GM12878 (cell line): ENCODE measurements around the gene KTN1. TPM values are rescaled to one million over a fixed set of nuclear protein-coding genes. Genes with fewer than 3 reads are reported as not detected.

ENCODE experiments used
- ATAC-seq: fragments of 200-7000 bp; cut with Tn5 transposase; 3 replicates; pipeline ENCODE4 v1.9.1; 2020; ENCODE audit warnings: mild to moderate bottlenecking, moderate library complexity
- BruUV-seq: library from RNA; stranded (reverse); fragments of 400-500 nt; replicated peaks from 2 replicates; lab custom pipeline; 2021; lab: Mats Ljungman, UMichigan
- CTCF ChIA-PET: fragments of 300-600 bp; sonication (Branson Sonifier 250); formaldehyde crosslinking; extraction: SDS; loops from one replicate; lab custom pipeline; 2021; ENCODE audit warnings: inconsistent platforms; lab: Yijun Ruan, JAX
- POLR2A ChIA-PET: fragments of 350-600 bp; formaldehyde crosslinking; extraction: SDS; loops from one replicate; lab custom pipeline; 2021; ENCODE audit warnings: inconsistent platforms; lab: Charles Lee
- RAD21 ChIA-PET: fragments of 300-600 bp; sonication (Branson Sonifier 250); formaldehyde crosslinking; loops from one replicate; lab custom pipeline; 2023; ENCODE audit warnings: antibody characterized with exemption; ENCODE audit not compliant: unreplicated experiment; lab: Charles Lee
- SMC1A ChIA-PET: fragments of 300-600 bp; sonication (Branson Sonifier 250); formaldehyde crosslinking; loops from one replicate; lab custom pipeline; 2023; ENCODE audit not compliant: unreplicated experiment, uncharacterized antibody; lab: Charles Lee
- DNase-seq: peaks from one replicate; pipeline ENCODE4 v3.0.0-alpha.2; 2011; ENCODE audit warnings: low read depth, low spot score
- FAIRE-seq: peaks from 3 replicates; lab custom pipeline; 2011; peaks lifted over from hg19 to GRCh38; lab: Jason Lieb, UNC
- H2AFZ ChIP-seq: 2 replicates; pipeline ENCODE4 v1.6.0; 2011; ENCODE audit warnings: low read depth, low read length, control low read depth; ENCODE audit not compliant: control insufficient read depth
- H3K27ac ChIP-seq: 2 replicates; pipeline ENCODE4 v1.5.1; 2011; ENCODE audit warnings: control low read depth; ENCODE audit not compliant: control insufficient read depth, insufficient read depth
- H3K27me3 ChIP-seq, 2 experiments: replicated peaks in 1 of 2; 2 replicates each; pipeline versions ENCODE4 v1.6.0 to v1.6.1; 2011; ENCODE audit warnings: low read length in 1 of 2; ENCODE audit not compliant: control insufficient read depth in 2 of 2, insufficient read depth in 2 of 2
- H3K36me3 ChIP-seq, 2 experiments: 2 replicates each; pipeline ENCODE4 v1.5.1; 2011; ENCODE audit warnings: low read length in 1 of 2; ENCODE audit not compliant: control insufficient read depth in 2 of 2, insufficient read depth in 2 of 2
- H3K4me1 ChIP-seq: 2 replicates; pipeline ENCODE4 v1.6.1; 2011; ENCODE audit warnings: mild to moderate bottlenecking, low read length, moderate library complexity, mixed read lengths; ENCODE audit not compliant: control insufficient read depth, insufficient read depth
- H3K4me2 ChIP-seq: 2 replicates; pipeline ENCODE4 v1.6.0; 2011; ENCODE audit warnings: control low read depth; ENCODE audit not compliant: control insufficient read depth, insufficient read depth
- H3K4me3 ChIP-seq: fragments of 200-600 bp; sonication (generic); 2 replicates; pipeline ENCODE4 v1.5.1; 2016
- H3K79me2 ChIP-seq: 2 replicates; pipeline ENCODE4 v1.6.0; 2011; ENCODE audit warnings: low read length; ENCODE audit not compliant: control insufficient read depth, insufficient read depth
- H3K9ac ChIP-seq: 2 replicates; pipeline ENCODE4 v1.8.0; 2011; ENCODE audit warnings: low read length, control low read depth, mixed read lengths; ENCODE audit not compliant: control insufficient read depth, insufficient read depth
- H3K9me3 ChIP-seq: replicated peaks from 3 replicates; pipeline ENCODE4 v1.5.1; 2011; ENCODE audit warnings: mild to moderate bottlenecking, low read length; ENCODE audit not compliant: control insufficient read depth, insufficient read depth
- H4K20me1 ChIP-seq: 2 replicates; pipeline ENCODE4 v1.6.0; 2011; ENCODE audit not compliant: control insufficient read depth, insufficient read depth
- BCL3 ChIP-seq: IDR thresholded peaks from 2 replicates; pipeline ENCODE4 v1.6.1; 2011; ENCODE audit warnings: borderline replicate concordance, low read depth, mild to moderate bottlenecking, moderate library complexity, low read length; ENCODE audit not compliant: insufficient read depth, poor library complexity, severe bottlenecking
- PML ChIP-seq: IDR thresholded peaks from 2 replicates; pipeline ENCODE4 v1.6.1; 2012; ENCODE audit warnings: low read length, inconsistent platforms
- SPI1 ChIP-seq: IDR thresholded peaks from 2 replicates; pipeline ENCODE4 v1.6.1; 2011; ENCODE audit warnings: low read depth, mild to moderate bottlenecking, low read length, moderate library complexity, borderline replicate concordance; ENCODE audit not compliant: insufficient read depth
- SREBF2 ChIP-seq: IDR thresholded peaks from 2 replicates; pipeline ENCODE4 v1.6.1; 2012; ENCODE audit warnings: mild to moderate bottlenecking, low read length
- SUZ12 ChIP-seq: fragments of 200-600 bp; sonication (generic); IDR thresholded peaks from one replicate; pipeline ENCODE4 v1.6.1; 2018; ENCODE audit warnings: antibody characterized with exemption, mild to moderate bottlenecking; ENCODE audit not compliant: unreplicated experiment
- TARDBP ChIP-seq: IDR thresholded peaks from 2 replicates; pipeline ENCODE4 v1.6.1; 2016; ENCODE audit warnings: borderline replicate concordance
- WRNIP1 ChIP-seq: IDR thresholded peaks from 2 replicates; pipeline ENCODE4 v1.6.1; 2011; ENCODE audit warnings: low read depth, low read length, improper control_type of control experiment, borderline replicate concordance
- ZSCAN29 ChIP-seq: fragments of 450-650 bp; IDR thresholded peaks from 2 replicates; pipeline ENCODE4 v1.6.1; 2017; ENCODE audit warnings: mild to moderate bottlenecking, moderate library complexity
- in situ Hi-C: fragments of 300-500 bp; cut with MboI; formaldehyde crosslinking; loops from 9 replicates; pipeline ENCODE4 v1.14.3; 2018; ENCODE audit warnings: mixed read lengths
- intact Hi-C: fragments of 100-400 bp; cut with micrococcal nuclease; formaldehyde crosslinking; loops from one replicate; pipeline ENCODE4 v1.14.2; 2022; ENCODE audit not compliant: unreplicated experiment
- polyA plus RNA-seq, 11 experiments: library from polyadenylated mRNA; depleted of rRNA in 4 of 11; unstranded in 6 of 11; stranded (reverse) in 5 of 11; fragments of >200 nt; fragmentation: Nextera tagmentation in 4 of 11; fragmentation: Illumina TruSeq in 1 of 11; extraction: Ambion mirVana in 4 of 11; extraction: Trizol in 1 of 11; gene quantifications; 1 replicate in 1 of 11; 2 replicates in 10 of 11; pipeline versions ENCODE4 v1.2.1 to v1.2.3, GENCODE V29; 2011 to 2016; ENCODE audit warnings: inconsistent platforms in 2 of 11, missing spikeins in 2 of 11, low read depth in 1 of 11
- total RNA-seq, 4 experiments: library from RNA; depleted of rRNA in 3 of 4; stranded (reverse); fragments of >200 nt in 3 of 4; fragmentation: Illumina TruSeq in 1 of 4; extraction: Trizol in 1 of 4; gene quantifications; 2 replicates each; pipeline versions ENCODE4 v1.2.1 to v1.2.3, GENCODE V29; 2013 to 2021
- TF ChIP-seq, protein P1 (sequence below): IDR thresholded peaks from 2 replicates; pipeline ENCODE4 v1.6.1; 2011; ENCODE audit warnings: borderline replicate concordance, low read depth, mild to moderate bottlenecking, moderate library complexity, mixed read lengths, low read length; ENCODE audit not compliant: insufficient read depth; ENCODE audit errors: extremely low read length

The KTN1 gene
- total and polyA plus RNA-seq, 10 of the 15 experiments (the other 5 are each of a cell fraction or from before 2014, with no cell fraction given), result 50.6 to 154 (median 84.2) TPM

GRCh38 chr14:55730592-55731310, 150.7 kb downstream of the KTN1 start:
- H4K20me1 ChIP-seq, result no peaks in the 10 kb centered on the region
- no peak overlapping the region for H3K27ac ChIP-seq
- BruUV-seq, result no TSS peak
- ATAC-seq, result no peak
- TF ChIP-seq SREBF2, result no peak
- TF ChIP-seq TARDBP, result no peak
- no peak for TF ChIP-seq WRNIP1
- TF ChIP-seq, protein P1, sequence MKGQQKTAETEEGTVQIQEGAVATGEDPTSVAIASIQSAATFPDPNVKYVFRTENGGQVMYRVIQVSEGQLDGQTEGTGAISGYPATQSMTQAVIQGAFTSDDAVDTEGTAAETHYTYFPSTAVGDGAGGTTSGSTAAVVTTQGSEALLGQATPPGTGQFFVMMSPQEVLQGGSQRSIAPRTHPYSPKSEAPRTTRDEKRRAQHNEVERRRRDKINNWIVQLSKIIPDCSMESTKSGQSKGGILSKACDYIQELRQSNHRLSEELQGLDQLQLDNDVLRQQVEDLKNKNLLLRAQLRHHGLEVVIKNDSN, result no peak
- no peak for TF ChIP-seq SUZ12
- TF ChIP-seq SPI1, result no peak
- no peak for TF ChIP-seq PML
- TF ChIP-seq BCL3, result no peak
- TF ChIP-seq ZSCAN29, result no peak
- TF ChIP-seq, all 136 proteins: peak for 0
- ChIA-PET RAD21 (interaction anchor here (0.6 to 4.6 kb wide), 7 partner anchors 32 to 743 kb away, joined by 3 to 29 read pairs (median 3); no protein-coding TSS in a partner anchor), SMC1A (interaction anchor here (0.6 to 2.4 kb wide), 9 partner anchors 39 to 744 kb away, joined by 3 to 11 read pairs (median 5); no protein-coding TSS in a partner anchor), POLR2A (no interaction called here), CTCF (interaction anchor here (0.8 to 6.6 kb wide), 20 partner anchors 13 to 1023 kb away, joined by 3 to 67 read pairs (median 4); no protein-coding TSS in a partner anchor)
- no peaks in the 10 kb centered on the region for H3K79me2 ChIP-seq
- H3K4me2 ChIP-seq, result no peak overlapping the region
- DNase-seq (no peak), FAIRE-seq (no peak)
- no peak overlapping the region for H2AFZ ChIP-seq
- H3K4me1 ChIP-seq, result no peaks in the 10 kb centered on the region
- in situ Hi-C loops, result loop anchor here (10.0 kb wide), 1 partner anchor 614 kb away; no protein-coding TSS in a partner anchor
- H3K27me3 ChIP-seq, result no peaks in the 10 kb centered on the region
- H3K36me3 ChIP-seq, result no peaks in the 10 kb centered on the region
- no peak overlapping the region for H3K4me3 ChIP-seq
- intact Hi-C loops, result loop anchor here (10.0 kb wide), 1 partner anchor 744 kb away; no protein-coding TSS in a partner anchor
- H3K9me3 ChIP-seq, result peaks cover under 1% of the 10 kb centered on the region; the same call in 1 of the 3 replicates
- H3K9ac ChIP-seq, result no peak overlapping the region
